ENCODE data around the gene BBLN.

DNA sequence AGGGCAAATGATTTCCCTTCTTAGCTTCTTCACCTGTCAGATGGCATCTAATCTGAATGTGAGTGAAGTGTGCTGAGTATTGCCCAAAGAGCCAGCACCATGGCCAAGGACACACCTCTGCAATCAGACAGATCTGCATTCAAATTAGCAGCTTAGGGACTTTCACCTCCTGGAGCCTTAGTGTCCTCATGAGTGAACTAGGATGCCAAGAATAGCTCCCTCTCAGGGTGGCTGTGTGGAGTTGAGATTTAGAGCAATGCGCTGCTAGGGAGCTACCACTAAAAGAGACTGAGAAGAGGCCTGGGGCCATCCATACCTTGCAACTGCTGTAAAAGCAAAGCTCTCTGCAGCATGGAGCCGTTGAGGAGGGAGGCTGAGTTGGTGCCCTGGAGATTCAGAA, 29.9 kb downstream of the BBLN start:
- TF ChIP-seq CTCF (IDR thresholded peaks at IDR 0.05), result no peak
- TF ChIP-seq POLR2A (IDR thresholded peaks at IDR 0.05), result no peak
- TF ChIP-seq EP300 (IDR thresholded peaks at IDR 0.05; ENCODE audit: low read depth), result no peak

All from transverse colon (tissue), 3 donors.